PC-9 (cell line): Measurements from ENCODE around the gene PILRA. TPM values are rescaled to one million over a fixed set of nuclear protein-coding genes. Genes with fewer than 3 reads are reported as not detected.

Source experiments
- BruUV-seq: library from RNA; stranded (reverse); fragments of 400-500 nt; replicated peaks from 2 replicates; lab custom pipeline; 2021; lab: Mats Ljungman, UMichigan
- CTCF ChIA-PET: fragments of 300-600 bp; sonication (Branson Sonifier 250); formaldehyde crosslinking; loops from one replicate; lab custom pipeline; 2022; ENCODE audit warnings: antibody characterized with exemption; lab: Charles Lee
- POLR2A ChIA-PET: fragments of 300-600 bp; sonication (Branson Sonifier 250); formaldehyde crosslinking; loops from one replicate; lab custom pipeline; 2022; ENCODE audit warnings: antibody characterized with exemption; ENCODE audit not compliant: unreplicated experiment; lab: Charles Lee
- DNase-seq, 2 experiments: peaks; one replicate each; pipeline versions ENCODE4 v3.0.0 to v3.0.0-alpha.2; 2015 to 2022; ENCODE audit warnings: mixed read lengths in 1 of 2
- H2AFZ ChIP-seq: fragments of 200-600 bp; sonication (generic); 2 replicates; pipeline ENCODE4 v1.8.1; 2017; ENCODE audit warnings: antibody characterized with exemption
- H3F3A ChIP-seq: fragments of 200-600 bp; sonication (generic); 2 replicates; pipeline ENCODE4 v1.8.1; 2017; ENCODE audit warnings: antibody characterized with exemption, mild to moderate bottlenecking, low read depth; ENCODE audit not compliant: insufficient read depth
- H3K27ac ChIP-seq: fragments of 200-600 bp; sonication (generic); 2 replicates; pipeline ENCODE4 v1.6.1; 2016; ENCODE audit warnings: mixed run types
- H3K27me3 ChIP-seq: fragments of 200-600 bp; sonication (generic); 2 replicates; pipeline ENCODE4 v1.6.1; 2016; ENCODE audit warnings: low read depth, mixed run types; ENCODE audit not compliant: insufficient read depth
- H3K36me3 ChIP-seq: fragments of 200-600 bp; sonication (generic); 2 replicates; pipeline ENCODE4 v1.6.1; 2016; ENCODE audit warnings: low read depth, mixed run types
- H3K4me1 ChIP-seq: fragments of 200-600 bp; sonication (generic); replicated peaks from 2 replicates; pipeline ENCODE4 v1.6.1; 2016; ENCODE audit warnings: mixed run types; ENCODE audit not compliant: insufficient read depth
- H3K4me2 ChIP-seq: fragments of 200-600 bp; sonication (generic); 2 replicates; pipeline ENCODE4 v1.6.1; 2017; ENCODE audit warnings: mixed run types
- H3K4me3 ChIP-seq: fragments of 200-600 bp; sonication (generic); 2 replicates; pipeline ENCODE4 v1.6.1; 2016; ENCODE audit warnings: mixed run types
- H3K79me2 ChIP-seq: fragments of 200-600 bp; sonication (generic); 2 replicates; pipeline ENCODE4 v1.6.1; 2017; ENCODE audit warnings: low read depth, mixed run types
- H3K9me2 ChIP-seq: fragments of 200-600 bp; sonication (generic); 2 replicates; pipeline ENCODE4 v1.8.1; 2017; ENCODE audit warnings: mild to moderate bottlenecking; ENCODE audit not compliant: insufficient read depth
- H3K9me3 ChIP-seq: fragments of 200-600 bp; sonication (generic); 2 replicates; pipeline ENCODE4 v1.8.1; 2016; ENCODE audit warnings: low read depth; ENCODE audit not compliant: insufficient read depth
- H4K20me1 ChIP-seq: fragments of 200-600 bp; sonication (generic); 2 replicates; pipeline ENCODE4 v1.8.1; 2017; ENCODE audit not compliant: insufficient read depth
- EZH2 ChIP-seq: fragments of 200-600 bp; sonication (generic); IDR thresholded peaks from 2 replicates; pipeline ENCODE4 v1.8.0; 2017; ENCODE audit warnings: antibody characterized with exemption, low read depth
- intact Hi-C: fragments of 100-400 bp; cut with micrococcal nuclease; formaldehyde crosslinking; loops from one replicate; pipeline ENCODE4 v1.10.0; 2022; ENCODE audit not compliant: unreplicated experiment
- total RNA-seq: library from RNA; stranded (reverse); gene quantifications from 2 replicates; pipeline ENCODE4 v1.2.3, GENCODE V29; 2021
- TF ChIP-seq, protein P1 (sequence below): fragments of 200-600 bp; sonication (generic); conservative IDR thresholded peaks from 2 replicates; pipeline ENCODE4 v1.6.1; 2017; ENCODE audit warnings: mixed run types, antibody characterized with exemption, mild to moderate bottlenecking, moderate library complexity

Gene PILRA
- total RNA-seq, 1 experiment from 2014 or later, result 2.8 TPM

DNA sequence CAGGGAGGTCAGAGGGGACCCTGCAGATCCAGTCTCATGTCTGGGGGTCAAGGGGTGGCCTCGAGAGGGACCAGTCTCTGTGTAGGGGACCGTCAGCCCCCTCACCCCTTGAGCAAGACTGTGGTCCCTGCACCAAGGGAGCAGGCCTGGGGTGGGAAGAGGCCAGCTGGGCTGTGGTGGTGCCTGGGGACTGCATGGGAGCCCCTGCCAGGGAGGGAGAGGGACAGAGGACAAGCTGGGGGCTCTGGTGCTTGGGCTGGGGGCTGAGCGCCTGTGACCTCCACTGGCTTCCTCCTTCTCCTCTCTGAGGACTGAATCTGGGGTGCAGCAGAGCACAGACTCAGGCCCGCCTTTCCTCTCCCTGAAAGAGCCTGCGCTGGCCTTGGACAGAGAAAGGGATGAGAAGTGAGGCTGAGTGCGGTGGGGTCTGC, 16.1 kb upstream of the PILRA start:
- no TSS peak for BruUV-seq
- intact Hi-C loops, result no loop called here
- no peaks in the 10 kb centered on the region for H3K4me1 ChIP-seq
- DNase-seq, result no peak
- no peak overlapping the region for H3K4me3 ChIP-seq
- H3K9me3 ChIP-seq, result no peaks in the 10 kb centered on the region
- no peak overlapping the region for H3K4me2 ChIP-seq
- H2AFZ ChIP-seq, result no peak overlapping the region
- ChIA-PET POLR2A (no interaction called here), CTCF (no interaction called here)
- no peaks in the 10 kb centered on the region for H3K79me2 ChIP-seq
- peaks cover 9% of the 10 kb centered on the region for H3F3A ChIP-seq
- TF ChIP-seq, protein P1, sequence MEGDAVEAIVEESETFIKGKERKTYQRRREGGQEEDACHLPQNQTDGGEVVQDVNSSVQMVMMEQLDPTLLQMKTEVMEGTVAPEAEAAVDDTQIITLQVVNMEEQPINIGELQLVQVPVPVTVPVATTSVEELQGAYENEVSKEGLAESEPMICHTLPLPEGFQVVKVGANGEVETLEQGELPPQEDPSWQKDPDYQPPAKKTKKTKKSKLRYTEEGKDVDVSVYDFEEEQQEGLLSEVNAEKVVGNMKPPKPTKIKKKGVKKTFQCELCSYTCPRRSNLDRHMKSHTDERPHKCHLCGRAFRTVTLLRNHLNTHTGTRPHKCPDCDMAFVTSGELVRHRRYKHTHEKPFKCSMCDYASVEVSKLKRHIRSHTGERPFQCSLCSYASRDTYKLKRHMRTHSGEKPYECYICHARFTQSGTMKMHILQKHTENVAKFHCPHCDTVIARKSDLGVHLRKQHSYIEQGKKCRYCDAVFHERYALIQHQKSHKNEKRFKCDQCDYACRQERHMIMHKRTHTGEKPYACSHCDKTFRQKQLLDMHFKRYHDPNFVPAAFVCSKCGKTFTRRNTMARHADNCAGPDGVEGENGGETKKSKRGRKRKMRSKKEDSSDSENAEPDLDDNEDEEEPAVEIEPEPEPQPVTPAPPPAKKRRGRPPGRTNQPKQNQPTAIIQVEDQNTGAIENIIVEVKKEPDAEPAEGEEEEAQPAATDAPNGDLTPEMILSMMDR, result no peak
- no peak for TF ChIP-seq EZH2
- no peaks in the 10 kb centered on the region for H3K9me2 ChIP-seq
- H3K27ac ChIP-seq, result no peak overlapping the region
- H3K36me3 ChIP-seq, result peaks cover 20% of the 10 kb centered on the region; the same call in 1 of the 2 replicates
- H3K27me3 ChIP-seq, result no peaks in the 10 kb centered on the region
- H4K20me1 ChIP-seq, result peaks cover 13% of the 10 kb centered on the region

DNA sequence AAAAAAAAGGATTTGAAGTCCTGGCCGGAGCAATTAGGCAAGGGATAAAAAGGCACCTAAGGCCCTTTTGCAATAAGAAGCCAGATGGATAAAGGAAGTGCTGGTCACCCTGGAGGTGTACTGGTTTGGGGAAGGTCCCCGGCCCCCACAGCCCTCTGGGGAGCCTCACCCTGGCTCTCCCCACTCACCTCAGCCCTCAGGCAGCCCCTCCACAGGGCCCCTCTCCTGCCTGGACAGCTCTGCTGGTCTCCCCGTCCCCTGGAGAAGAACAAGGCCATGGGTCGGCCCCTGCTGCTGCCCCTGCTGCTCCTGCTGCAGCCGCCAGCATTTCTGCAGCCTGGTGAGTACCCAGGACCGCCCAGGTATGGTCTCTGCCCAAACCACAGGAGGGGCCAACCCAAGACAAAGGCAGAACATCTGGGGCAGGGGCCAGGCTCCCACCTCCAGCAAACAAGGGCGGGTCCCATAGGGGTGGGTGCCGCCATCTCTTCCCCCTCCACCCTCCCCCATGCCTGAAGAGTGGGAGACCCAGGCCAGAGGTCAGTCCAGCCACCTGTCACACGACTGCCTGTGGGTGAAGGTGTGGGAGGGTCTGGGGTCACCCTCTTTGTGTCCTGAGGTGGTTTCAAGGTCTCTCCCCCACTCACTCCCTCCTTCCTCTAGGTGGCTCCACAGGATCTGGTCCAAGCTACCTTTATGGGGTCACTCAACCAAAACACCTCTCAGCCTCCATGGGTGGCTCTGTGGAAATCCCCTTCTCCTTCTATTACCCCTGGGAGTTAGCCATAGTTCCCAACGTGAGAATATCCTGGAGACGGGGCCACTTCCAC, 15.0 kb upstream of the PILRA start, which contains the start of gene PILRB:
Gene PILRB, plus strand, starts transcription at position 91 of the 830 bp plus-strand sequence. Its CDS starts 186 bp downstream, at position 277.
- H3K79me2 ChIP-seq, result no peaks in the 10 kb centered on the region
- H3K9me3 ChIP-seq, result no peaks in the 10 kb centered on the region
- H3K27me3 ChIP-seq, result no peaks in the 10 kb centered on the region
- no peak within 1 kb of the TSS for H2AFZ ChIP-seq
- intact Hi-C loops, result no loop called here
- H3K4me1 ChIP-seq, result no peaks in the 10 kb centered on the region
- H3F3A ChIP-seq, result peaks cover 15% of the 10 kb centered on the region
- no peak within 1 kb of the TSS for H3K4me3 ChIP-seq
- no peak within 1 kb of the TSS for H3K27ac ChIP-seq
- ChIA-PET CTCF (no interaction called here), POLR2A (no interaction called here)
- peaks cover 13% of the 10 kb centered on the region for H4K20me1 ChIP-seq
- no TSS peak for BruUV-seq
- DNase-seq, result no peak
- no peak for TF ChIP-seq EZH2
- TF ChIP-seq, protein P1, result no peak
- peaks cover 24% of the 10 kb centered on the region for H3K36me3 ChIP-seq
- H3K9me2 ChIP-seq, result no peaks in the 10 kb centered on the region
- no peak within 1 kb of the TSS for H3K4me2 ChIP-seq

DNA sequence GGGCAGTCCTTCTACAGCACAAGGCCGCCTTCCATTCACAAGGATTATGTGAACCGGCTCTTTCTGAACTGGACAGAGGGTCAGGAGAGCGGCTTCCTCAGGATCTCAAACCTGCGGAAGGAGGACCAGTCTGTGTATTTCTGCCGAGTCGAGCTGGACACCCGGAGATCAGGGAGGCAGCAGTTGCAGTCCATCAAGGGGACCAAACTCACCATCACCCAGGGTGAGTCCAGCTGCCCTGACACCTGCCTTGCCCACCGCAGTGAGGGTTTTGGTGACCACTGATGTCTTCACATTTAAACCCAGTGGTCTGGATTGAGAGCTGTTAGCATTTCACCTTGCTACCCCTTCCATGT, 14.5 kb upstream of the PILRA start:
- CTCF ChIA-PET, result no interaction called here
- H3K27me3 ChIP-seq, result no peaks in the 10 kb centered on the region
- peaks cover 20% of the 10 kb centered on the region for H3F3A ChIP-seq
- peaks cover 10% of the 10 kb centered on the region for H4K20me1 ChIP-seq
- intact Hi-C loops, result no loop called here
- no peak overlapping the region for H3K27ac ChIP-seq
- no peak overlapping the region for H3K4me2 ChIP-seq
- peaks cover 30% of the 10 kb centered on the region for H3K36me3 ChIP-seq
- POLR2A ChIA-PET, result no interaction called here
- no peak for DNase-seq
- H2AFZ ChIP-seq, result no peak overlapping the region
- no peaks in the 10 kb centered on the region for H3K9me3 ChIP-seq
- no peaks in the 10 kb centered on the region for H3K79me2 ChIP-seq
- no peaks in the 10 kb centered on the region for H3K4me1 ChIP-seq
- no peak overlapping the region for H3K4me3 ChIP-seq
- no peaks in the 10 kb centered on the region for H3K9me2 ChIP-seq
- TF ChIP-seq, protein P1, result no peak
- TF ChIP-seq EZH2, result no peak
- no TSS peak for BruUV-seq
